Endodermal cell (in vitro differentiated cells): ENCODE results near the gene RPS6KC1. TPM values are rescaled to one million over a fixed set of nuclear protein-coding genes. Genes with fewer than 3 reads are reported as not detected.
A peak's percentile ranks its signal among the peaks of the same experiment; 100 is the strongest.

Experiments used
- DNase-seq: peaks from one replicate; pipeline ENCODE4 v3.0.0-alpha.2; 2017
- H3K27ac ChIP-seq: 2 replicates; pipeline ENCODE4 v1.5.1; 2013; ENCODE audit warnings: mild to moderate bottlenecking, low read depth, low read length, moderate library complexity
- H3K27me3 ChIP-seq: 2 replicates; pipeline ENCODE4 v1.6.1; 2013; ENCODE audit warnings: mild to moderate bottlenecking, low read length, moderate library complexity; ENCODE audit not compliant: insufficient read depth, control insufficient read depth, poor library complexity, severe bottlenecking
- H3K36me3 ChIP-seq: 2 replicates; pipeline ENCODE4 v1.7.0; 2013; ENCODE audit warnings: mild to moderate bottlenecking, low read length, moderate library complexity; ENCODE audit not compliant: control insufficient read depth, insufficient read depth
- H3K4me1 ChIP-seq: one replicate; pipeline ENCODE4 v1.7.0; 2013; ENCODE audit warnings: low read length; ENCODE audit not compliant: control insufficient read depth, insufficient read depth
- H3K4me3 ChIP-seq: 2 replicates; pipeline ENCODE4 v1.5.1; 2013; ENCODE audit warnings: mild to moderate bottlenecking, low read length, moderate library complexity
- H3K9ac ChIP-seq: 2 replicates; pipeline ENCODE4 v1.6.1; 2013; ENCODE audit warnings: mild to moderate bottlenecking, low read length, moderate library complexity; ENCODE audit not compliant: poor library complexity, severe bottlenecking; ENCODE audit errors: extremely low read depth
- H3K9me3 ChIP-seq: 2 replicates; pipeline ENCODE4 v1.6.1; 2013; ENCODE audit warnings: mild to moderate bottlenecking, low read length, moderate library complexity; ENCODE audit not compliant: control insufficient read depth
- H3K27ac Mint-ChIP-seq: 2 replicates; pipeline ENCODE4 v1.8.0; 2020; ENCODE audit warnings: mixed read lengths
- H3K27me3 Mint-ChIP-seq: 2 replicates; pipeline ENCODE4 v1.8.0; 2021; ENCODE audit warnings: mild to moderate bottlenecking, mixed read lengths; ENCODE audit not compliant: insufficient read depth
- H3K36me3 Mint-ChIP-seq: 2 replicates; pipeline ENCODE4 v1.8.0; 2020; ENCODE audit warnings: low read depth, mixed read lengths
- H3K4me1 Mint-ChIP-seq: 2 replicates; pipeline ENCODE4 v1.8.0; 2020; ENCODE audit warnings: mixed read lengths
- H3K4me3 Mint-ChIP-seq: 2 replicates; pipeline ENCODE4 v1.8.0; 2020; ENCODE audit warnings: mild to moderate bottlenecking, moderate library complexity, mixed read lengths
- H3K9me3 Mint-ChIP-seq: 2 replicates; pipeline ENCODE4 v1.8.0; 2020; ENCODE audit warnings: mild to moderate bottlenecking, mixed read lengths
- CTCF ChIP-seq: fragments of 200-600 bp; sonication (generic); conservative IDR thresholded peaks from 2 replicates; pipeline ENCODE4 v1.5.0; 2021; ENCODE audit warnings: antibody characterized with exemption, mild to moderate bottlenecking
- WGBS, 2 experiments: methylation state at CpG; one replicate each; pipeline versions ENCODE4 v1.1.5 to v1.1.7; 2013; ENCODE audit warnings: missing lambda C conversion rate in 2 of 2, mixed read lengths in 1 of 2; ENCODE audit not compliant: insufficient coverage in 1 of 2, insufficient read length in 1 of 2; 5-methylcytosine and 5-hydroxymethylcytosine counted together
- total RNA-seq, 2 donors: library from RNA; stranded (reverse); fragmentation: NEBNext Ultra II Directional in 1 of 2; extraction: Animal tissue kit (Norgen Biotek cat#: 25700) in 1 of 2; gene quantifications; 2 replicates in 1 of 2; 3 replicates in 1 of 2; pipeline ENCODE4 v1.2.1, GENCODE V29; 2021

RPS6KC1 gene
- total RNA-seq, 2 donors from 2014 or later: 31.4 to 36.3 TPM

GRCh38 chr1:213320191-213320870 lies 269.3 kb downstream of the RPS6KC1 start:
- H3K9ac ChIP-seq: no peak overlapping the region
- no peak overlapping the region for H3K27ac ChIP-seq
- H3K27me3 Mint-ChIP-seq: peaks cover 2% of the 10 kb centered on the region
- no peak for TF ChIP-seq CTCF
- no peak overlapping the region for H3K4me3 Mint-ChIP-seq
- H3K27me3 ChIP-seq: no peaks in the 10 kb centered on the region
- peak overlapping the region; percentile 19 for H3K4me3 ChIP-seq
- WGBS, 2 experiments: 55% methylated on average over 5 of the region's 6 CpGs; no CpG with 5 or more reads in 1 of the 2 experiments
- H3K27ac Mint-ChIP-seq: no peak overlapping the region
- peaks cover 27% of the 10 kb centered on the region for H3K9me3 Mint-ChIP-seq
- H3K4me1 Mint-ChIP-seq: peaks cover 22% of the 10 kb centered on the region
- no peaks in the 10 kb centered on the region for H3K36me3 ChIP-seq
- H3K36me3 Mint-ChIP-seq: peaks cover 9% of the 10 kb centered on the region
- H3K4me1 ChIP-seq: peaks cover 9% of the 10 kb centered on the region
- H3K9me3 ChIP-seq: peaks cover 29% of the 10 kb centered on the region
- no peak for DNase-seq

Other genes with a start within 250 kb of the RPS6KC1 start
- gene SPATA45, start 203.6 kb upstream of the RPS6KC1 start, total RNA-seq: not detected
- 10 to 100 TPM; 47.3 to 49.2 TPM for gene FLVCR1, start 193.0 kb upstream of the RPS6KC1 start, total RNA-seq
- gene VASH2, start 100.7 kb upstream of the RPS6KC1 start, total RNA-seq: 10 to 100 TPM; 13.7 to 30.2 TPM
- 10 to 100 TPM; 55.8 to 60.4 TPM for gene ANGEL2, start 35.4 kb upstream of the RPS6KC1 start, total RNA-seq